Nucleus accumbens (tissue), 56 donors: ENCODE data around the gene DDHD1.

Source experiments
- DNase-seq, 56 donors: peaks; one replicate each; lab custom pipeline; 2025; lab: John Stamatoyannopoulos, UW

Gene DDHD1

DNA sequence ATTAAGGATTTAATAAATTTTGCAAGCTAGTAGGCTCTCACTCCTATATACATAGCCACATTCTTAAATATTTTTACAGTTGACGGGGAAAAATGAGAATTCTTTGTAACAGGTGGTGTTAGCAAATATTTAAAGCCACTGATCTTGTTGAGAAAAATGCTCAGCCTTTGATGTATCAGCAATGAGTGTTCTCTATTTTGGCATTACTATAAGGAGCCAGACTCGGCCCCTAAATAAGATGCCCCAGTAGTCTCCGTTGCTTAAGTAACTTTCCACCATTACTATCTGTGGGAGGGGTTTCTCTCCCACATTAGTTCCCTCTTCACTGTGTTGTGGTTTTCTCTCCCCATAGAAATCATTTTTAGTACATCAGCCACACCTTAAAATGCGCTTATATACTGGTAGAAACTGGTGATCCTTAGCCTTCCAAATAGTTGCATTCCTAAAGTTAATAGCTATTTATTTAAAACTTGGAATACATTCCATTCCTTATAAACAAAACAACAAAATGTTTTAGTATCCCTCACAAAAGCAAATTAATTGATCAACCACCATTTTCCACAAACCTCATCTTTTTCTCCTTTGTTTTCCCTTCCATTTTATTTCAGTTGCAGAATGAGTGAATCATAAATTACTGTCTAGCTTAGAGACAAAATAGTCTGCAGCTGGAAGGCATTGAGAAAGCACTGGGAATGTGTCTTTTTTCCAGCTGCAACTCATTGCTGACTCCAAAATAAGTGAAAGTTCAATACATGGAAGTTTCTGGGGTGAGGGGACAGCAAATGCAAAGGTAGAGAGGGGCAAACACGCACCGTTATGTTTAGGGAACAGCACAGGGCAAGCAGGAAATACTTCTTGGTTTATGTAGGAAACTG lies 117.5 kb downstream of the DDHD1 start:
- no peak for DNase-seq

DNA sequence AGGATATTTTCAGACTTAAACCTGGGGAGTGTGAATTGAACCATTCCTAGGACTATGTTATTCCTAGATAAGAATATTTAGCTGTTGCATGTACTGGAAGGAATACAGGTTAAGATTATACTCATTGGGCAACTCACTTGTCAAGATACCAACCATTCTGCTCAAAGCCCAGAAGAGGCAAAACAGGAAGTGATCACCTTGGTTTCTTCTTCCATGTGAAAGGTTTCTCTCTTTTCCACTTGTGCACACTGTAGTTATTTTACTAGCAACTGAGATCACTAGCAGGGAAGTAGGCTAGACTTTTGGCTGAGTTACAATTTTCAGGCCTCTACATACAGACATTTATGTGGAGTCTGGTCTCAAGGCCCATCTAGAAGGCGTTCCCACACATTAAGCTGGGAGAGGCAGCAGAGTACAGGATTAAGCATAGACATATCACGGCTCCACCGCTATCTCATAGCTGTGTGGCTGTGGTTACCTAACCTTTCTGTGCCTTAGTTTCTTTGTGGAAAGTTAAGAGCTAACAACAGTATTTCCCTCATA lies 118.4 kb downstream of the DDHD1 start:
- no peak for DNase-seq

DNA sequence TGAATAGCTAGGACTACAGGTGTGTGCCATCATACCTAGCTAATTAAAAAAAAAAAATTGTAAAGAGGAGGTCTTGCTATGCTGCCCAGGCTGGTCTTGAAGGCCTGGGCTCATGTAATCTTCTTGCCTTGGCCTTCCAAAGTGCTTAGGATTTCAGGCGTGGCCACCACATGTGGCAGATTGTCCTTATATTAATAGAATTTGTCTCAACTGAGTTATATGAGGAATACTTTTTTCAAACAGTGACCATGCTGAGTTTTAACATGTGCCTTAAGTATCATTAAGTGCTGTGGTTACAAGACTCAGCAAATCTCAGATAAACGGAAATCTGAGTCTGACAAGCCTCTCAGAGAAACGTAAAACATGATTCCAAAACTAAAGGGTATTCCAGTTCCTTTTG lies 119.1 kb downstream of the DDHD1 start:
- DNase-seq: no peak

DNA sequence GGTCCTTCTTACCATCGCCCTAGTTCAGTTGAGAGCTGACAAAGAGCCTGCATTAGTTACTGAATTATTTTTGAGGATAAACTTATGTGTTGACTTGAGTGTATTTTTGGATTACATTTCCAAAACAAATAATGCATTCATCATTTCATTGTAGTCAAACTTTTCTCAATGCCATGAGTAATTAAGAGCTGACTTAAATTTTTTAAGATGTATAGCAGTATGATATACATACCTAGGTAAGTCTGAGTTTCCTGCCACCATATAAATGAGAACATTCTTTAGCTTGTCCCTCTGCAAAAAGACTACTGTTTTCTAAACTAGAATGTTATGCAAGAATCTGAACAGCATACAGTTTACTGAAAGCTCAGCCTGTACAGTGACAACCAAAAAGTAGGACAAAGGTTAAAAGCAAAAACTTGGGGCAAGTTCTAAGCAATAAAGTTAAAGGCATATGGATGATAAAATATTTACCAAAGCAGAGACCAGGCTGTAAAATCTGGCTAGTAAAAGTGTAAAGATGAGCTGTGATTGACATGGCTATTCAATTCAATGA lies 120.2 kb downstream of the DDHD1 start:
- DNase-seq: no peak

DNA sequence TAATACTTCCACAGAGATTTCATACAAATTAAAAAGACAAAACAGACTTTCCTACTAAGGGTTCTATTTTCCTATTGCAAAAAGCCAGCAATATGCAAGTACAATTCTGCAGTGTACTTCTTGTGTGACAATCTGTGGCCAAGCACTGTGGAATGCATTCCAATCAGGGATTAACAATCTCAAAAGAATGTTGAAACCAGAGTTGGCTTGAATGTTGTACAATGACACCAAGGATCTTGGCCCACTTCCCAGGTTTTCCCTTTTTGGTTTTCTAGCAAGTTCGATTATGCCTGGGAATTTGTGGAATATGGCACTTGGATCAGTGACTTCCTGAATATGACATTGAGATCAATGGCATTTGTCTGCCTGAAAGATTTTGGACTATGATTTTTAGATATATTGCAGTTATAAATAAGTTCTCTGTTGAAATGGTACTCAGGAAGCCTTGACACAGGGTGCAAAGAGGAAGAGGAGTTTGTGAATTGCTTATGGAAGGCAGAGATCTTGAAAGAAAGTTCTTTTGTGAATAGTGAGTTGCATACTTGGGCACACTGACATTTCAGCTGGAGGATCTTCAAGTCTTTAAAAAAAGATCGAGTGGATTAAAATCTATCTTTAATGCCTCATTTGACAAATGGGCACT lies 120.8 kb downstream of the DDHD1 start:
- DNase-seq: peak in 14 of 56 donors; percentile 2 to 49 (median 24)

DNA sequence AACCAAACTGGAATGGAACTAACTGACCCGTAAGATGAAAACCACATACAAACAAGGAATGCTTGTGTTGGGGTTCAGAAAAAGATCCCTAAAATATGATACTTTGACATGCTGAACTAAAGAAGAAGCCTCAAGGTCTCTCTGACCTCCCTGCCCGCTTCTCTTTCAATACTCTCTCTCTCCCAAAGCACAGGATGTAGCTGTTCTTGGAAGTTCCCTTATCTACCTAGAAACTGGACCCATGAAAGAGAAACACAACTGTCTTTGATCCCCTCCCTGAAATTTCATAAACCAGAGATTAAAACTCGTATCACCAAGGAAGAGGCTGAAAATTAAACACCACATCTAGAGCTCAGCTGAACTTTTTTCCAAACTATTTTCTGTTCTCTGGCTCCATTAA lies 125.6 kb downstream of the DDHD1 start:
- DNase-seq: no peak

DNA sequence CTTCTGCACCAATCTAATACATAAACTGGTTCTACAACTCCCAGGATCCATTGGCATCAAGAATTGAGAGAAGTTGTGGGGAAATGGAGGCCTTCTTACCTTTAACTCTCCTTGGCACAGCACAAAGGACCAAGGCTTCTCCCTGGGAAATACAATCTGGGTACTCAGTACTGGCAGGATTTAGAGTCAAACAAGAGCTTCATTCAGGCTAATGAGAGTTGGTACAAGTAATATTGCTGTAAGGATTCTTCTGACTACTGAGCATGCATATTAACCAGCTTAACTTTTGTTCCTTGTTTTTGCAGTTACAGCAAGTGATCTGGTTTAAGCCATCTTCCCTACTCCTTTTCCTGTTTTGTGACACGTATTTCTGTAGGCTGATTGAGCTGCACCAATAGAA lies 126.1 kb downstream of the DDHD1 start:
- peak in 5 of 56 donors; percentile 10 to 41 (median 27) for DNase-seq

DNA sequence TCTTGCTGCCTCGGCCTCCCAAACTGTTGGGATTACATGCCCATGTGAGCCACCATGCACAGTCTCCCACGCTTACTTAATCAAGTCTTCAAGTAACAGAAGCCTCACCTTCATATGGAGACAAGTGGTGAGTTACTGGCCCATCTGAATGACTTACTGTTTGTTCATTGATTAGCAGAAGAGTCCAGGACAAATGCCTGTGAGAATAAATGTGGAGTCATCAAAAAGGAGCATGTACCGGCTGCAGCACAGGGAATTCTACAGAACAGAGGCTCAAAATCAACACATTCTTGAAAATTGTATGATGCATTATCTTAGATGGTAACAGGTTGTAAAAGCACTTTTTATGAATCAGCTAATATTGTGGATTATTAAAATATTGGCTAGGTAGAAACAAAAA lies 129.8 kb downstream of the DDHD1 start:
- DNase-seq: no peak

DNA sequence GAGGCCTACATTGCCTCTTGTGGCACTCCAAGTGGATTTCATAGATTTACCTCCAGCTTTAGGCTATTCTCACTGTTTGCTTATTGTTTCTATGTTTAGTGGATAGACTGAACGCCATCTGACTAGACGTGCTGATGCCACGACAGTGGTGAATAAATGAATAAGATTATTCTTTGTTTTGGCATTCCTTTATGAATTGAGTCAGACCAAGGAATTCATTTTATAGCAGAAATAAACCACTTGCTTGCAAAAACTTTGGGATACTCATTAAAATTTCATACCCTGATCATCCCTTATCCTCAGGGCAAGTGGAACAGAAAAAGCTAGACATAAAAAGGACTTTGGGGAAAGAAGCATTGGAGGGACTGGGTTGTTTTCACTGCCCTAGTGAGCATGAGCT lies 130.5 kb downstream of the DDHD1 start:
- DNase-seq: no peak

DNA sequence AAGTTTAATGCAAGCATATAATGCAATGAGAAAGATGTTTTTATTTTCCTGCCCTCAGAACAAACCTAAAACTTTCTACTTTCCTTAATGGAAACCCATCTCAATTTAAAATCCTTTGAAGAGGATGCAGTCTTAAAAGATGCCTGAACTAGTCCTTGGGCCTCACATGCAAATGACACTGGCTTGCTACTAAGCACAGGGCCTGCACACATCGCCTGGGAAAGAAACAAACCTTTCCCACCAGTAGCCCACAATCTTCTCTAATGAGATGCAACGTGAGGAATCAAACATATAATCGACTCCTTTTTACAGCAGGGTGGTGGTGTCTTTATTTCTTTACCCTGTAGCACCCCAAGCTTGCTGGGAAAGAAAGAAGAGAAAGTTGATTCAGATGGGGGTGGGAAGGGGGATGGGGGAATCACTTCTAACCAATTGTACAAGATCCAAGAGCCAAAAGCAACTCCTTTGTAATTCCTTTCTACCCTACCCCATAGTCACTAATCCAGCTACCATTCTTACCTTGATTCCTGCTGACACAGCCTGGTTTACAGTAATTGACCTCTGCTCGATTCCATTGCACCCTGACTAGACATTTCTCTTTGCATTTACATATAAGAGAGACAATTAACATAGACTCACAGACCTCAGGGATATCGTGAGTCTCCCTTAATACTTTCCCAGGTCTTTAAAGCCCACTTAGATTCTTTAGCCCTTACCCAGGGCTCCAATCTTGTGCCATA lies 132.8 kb downstream of the DDHD1 start:
- no peak for DNase-seq

DNA sequence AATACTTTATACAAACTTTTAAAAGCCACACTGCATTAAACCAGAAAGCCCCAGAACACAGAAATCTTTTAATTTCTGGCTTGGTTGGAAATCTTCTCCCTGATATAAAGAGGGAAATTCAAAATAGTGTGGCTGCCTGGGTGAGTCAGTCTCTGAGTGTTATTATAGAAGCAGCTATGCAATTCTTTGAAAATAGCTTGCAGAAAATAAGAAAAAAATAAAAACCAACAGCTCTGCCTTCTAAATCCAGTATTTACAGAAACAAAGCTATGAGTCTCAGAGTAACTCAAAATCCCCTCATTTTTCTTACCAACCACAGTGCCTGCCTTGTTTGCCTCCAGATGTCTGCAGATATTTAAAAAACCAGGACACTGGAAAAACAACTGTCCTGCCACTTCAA lies 133.7 kb downstream of the DDHD1 start:
- DNase-seq: no peak

DNA sequence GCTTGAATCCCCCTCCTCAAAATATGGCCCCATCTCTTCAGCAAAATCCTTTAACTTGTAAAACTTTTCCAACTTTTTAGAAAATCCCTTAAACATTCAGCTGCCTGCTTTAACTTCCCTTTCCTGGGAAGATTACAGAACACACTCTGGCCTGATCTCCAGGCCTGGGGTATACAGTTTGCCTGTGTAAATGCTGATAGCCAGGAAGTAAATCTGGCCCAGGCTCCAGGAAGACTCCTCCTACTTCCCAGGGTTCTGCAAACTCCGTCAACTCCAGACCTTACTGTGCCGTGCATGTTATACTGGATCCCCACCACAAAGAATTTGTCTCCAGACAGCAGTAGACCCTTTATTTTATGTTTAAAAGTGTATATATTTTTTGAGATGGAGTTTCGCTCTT lies 135.3 kb downstream of the DDHD1 start:
- DNase-seq: no peak

DNA sequence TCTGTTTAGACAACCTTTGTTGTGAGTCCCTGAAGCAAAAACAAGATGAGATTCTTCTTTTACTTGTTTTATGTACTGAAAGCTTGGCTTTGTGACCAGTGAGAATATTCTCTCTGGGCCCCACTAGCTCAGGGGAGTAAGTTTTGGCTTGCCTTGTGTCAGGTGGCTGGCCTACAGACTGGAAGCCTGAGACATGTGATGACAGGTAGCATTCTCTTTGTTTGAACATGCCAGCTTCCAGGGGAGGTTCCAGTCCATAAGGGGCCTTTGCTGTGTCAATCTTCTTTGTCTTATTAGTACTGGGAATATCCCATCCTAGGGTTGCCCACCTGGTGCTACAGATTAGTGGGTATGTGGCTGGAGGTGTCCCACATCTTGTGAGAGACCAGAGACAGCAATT lies 136.2 kb downstream of the DDHD1 start:
- DNase-seq: no peak

DNA sequence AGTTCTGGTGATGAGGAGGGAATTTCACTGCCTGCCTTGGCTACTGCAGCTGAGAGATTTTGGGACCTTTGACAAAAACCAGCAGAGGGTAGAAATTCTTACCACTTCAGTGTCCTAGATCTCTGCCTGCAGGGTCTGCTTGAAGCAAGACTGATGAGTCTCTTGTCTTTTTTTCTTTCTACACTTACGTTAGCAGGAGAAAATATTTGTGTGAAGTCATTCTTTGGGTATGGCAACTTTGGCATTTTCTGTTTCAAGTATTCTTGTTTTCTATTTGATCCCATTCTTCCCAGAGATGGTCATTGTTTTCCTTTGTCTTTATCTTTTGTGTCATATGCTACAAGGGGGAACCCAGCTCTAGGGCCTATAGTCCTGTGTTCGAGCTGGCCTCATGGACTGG lies 136.6 kb downstream of the DDHD1 start:
- no peak for DNase-seq

DNA sequence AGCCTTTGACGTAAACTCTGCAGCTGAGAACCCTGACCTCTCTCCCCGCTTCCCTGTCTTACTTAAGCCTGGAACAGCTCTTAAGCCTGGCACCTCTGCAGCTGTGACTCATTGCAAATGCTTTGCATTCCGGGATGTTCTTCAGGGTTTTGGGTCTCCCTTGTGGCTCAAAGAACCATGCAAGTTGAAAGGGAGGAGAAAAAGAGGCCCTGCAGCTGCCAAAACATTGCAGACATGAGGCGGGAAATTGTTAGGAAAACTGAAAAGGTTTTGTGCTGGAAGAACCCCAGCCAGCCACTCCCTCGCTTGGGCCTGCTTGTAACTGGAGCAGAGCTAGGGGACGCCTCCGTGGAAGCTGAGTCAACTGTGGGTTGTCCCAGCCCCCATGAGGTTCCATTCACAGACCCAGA lies 142.1 kb downstream of the DDHD1 start:
- DNase-seq: peak in 11 of 56 donors; percentile 1 to 58 (median 17)

DNA sequence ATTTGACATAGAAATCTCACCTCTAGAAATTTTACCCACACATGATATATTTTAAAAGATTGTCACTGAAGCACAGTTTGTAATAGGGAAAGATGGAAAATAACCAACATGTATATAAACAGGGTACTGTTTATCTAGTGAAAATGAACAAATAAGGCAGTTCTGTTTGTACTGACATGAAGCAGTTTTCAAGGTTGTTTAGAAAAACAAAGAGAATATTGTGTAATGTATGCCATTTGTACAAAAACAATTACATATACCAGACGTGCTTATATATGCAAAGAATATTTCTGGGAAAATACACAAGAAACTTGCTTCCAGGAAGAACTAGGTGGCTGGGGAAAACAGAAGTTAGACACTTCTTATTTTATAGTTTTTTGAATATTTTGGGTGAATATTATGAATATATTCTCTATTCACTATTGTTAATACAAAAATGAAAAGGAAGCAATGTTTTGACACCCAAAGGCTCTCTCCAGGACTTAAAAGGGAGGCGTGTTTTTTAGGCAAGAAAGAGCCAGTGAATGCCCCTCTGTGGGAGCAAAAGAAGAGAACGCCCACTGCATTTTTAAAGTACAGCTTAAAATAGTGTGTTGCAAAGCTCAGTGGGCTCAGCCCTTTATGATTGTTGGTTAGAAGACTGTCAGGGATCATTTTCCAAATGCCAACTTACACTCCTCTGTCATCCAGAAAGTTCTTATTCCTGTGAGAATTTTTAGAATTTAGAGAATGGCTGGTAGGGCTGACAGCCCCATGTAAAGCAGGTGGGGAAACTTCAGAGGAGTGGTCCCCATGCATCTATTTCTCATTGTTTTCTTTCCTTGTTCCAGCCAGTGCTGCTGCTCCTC lies 142.7 kb downstream of the DDHD1 start:
- DNase-seq: no peak

DNA sequence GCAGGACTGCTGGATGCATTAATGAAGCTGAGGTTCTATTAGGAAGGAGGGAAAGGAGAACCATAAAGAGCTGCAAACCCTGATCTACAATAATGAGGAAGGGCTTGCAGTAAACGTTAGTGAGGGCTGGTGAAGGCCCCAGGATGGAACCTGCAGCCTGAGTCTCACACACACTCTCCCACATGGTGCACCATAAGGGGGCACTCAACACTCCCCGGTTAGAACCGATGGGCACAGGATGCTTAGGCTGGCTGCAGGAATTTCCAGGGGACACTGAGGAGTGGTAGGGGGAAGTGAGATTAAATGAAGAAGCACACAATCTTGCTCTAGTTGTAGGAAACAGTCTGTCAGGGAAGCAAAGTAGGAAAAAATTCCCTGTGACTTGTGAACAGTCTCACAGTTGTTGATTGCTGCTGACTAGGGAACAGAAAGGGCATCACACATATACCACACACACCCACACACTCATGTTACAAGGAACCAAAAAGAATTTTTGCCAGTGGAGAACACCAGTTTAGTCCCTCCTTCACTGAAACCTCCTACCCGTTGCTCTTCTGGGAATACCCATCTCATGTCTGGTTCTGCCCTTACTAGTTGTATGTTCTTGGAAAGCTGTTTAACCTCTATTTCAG lies 146.1 kb downstream of the DDHD1 start:
- no peak for DNase-seq

DNA sequence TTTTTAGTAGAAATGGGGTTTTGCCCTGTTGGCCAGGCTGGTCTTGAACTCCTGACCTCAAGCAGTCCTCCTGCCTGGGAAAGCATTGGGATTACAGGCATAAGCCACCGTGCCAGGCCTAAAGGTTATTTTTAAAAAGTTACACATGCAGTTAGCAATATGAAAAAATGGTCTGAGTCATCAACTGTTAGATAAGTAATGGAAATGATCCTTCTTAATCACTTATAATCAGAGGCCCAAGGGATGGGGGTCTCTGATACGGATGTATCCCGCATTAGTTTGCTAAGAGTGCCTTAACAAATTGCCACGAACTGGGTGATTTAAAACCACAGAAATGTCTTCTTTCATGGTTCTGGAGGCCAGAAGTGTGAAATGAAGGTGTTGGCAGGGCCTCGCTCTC lies 148.1 kb downstream of the DDHD1 start:
- DNase-seq: no peak

DNA sequence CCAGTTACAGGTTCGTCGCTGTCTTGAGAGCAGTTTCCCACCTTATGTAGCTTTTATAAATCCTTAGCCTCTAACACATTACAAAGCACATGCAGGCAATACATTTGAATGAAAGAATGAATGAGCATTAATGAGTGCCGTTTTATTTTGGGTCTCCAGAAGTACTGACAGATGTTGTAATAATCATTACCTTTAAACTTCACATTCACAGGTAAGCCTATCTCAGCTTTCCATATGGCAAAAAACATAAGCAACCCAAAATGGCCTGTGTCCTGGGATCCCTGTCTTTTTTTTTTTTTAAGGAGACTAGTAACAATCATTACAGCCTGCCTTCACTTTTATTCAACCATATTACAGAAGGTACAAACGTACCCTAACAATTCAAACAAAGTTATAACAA lies 149.3 kb downstream of the DDHD1 start:
- DNase-seq: no peak
